Upper lobe of left lung (tissue), 4 donors: ENCODE measurements around the gene ZNF365.

ENCODE experiments used
- CTCF ChIP-seq, 6 experiments: fragments of 450-650 bp in 4 of 6; fragments of 200-600 bp in 2 of 6; sonication (generic) in 2 of 6; IDR thresholded peaks; one replicate each; pipeline ENCODE4 v1.5.1; 2016 to 2019; ENCODE audit warnings: antibody characterized with exemption in 6 of 6
- EP300 ChIP-seq, 4 donors: sonication (generic); formaldehyde crosslinking; IDR thresholded peaks; one replicate each; pipeline ENCODE4 v1.5.1; 2017; ENCODE audit warnings: antibody characterized with exemption in 4 of 4, control low read depth in 2 of 4
- POLR2A ChIP-seq, 4 donors: fragments of 450-650 bp; IDR thresholded peaks; one replicate each; pipeline ENCODE4 v1.5.1; 2016 to 2017; ENCODE audit warnings: antibody characterized with exemption in 4 of 4, mild to moderate bottlenecking in 2 of 4
- POLR2AphosphoS5 ChIP-seq, 2 donors: sonication (generic); formaldehyde crosslinking; IDR thresholded peaks; one replicate each; pipeline ENCODE4 v1.5.1; 2017; ENCODE audit warnings: antibody characterized with exemption in 2 of 2

- TF ChIP-seq CTCF (IDR thresholded peaks at IDR 0.05), result no peak
- no peak for TF ChIP-seq POLR2A (IDR thresholded peaks at IDR 0.05)
- no peak for TF ChIP-seq POLR2AphosphoS5 (IDR thresholded peaks at IDR 0.05)
- no peak for TF ChIP-seq EP300 (IDR thresholded peaks at IDR 0.05)
These were observed 917 bp downstream of the ZNF365 start for GRCh38 chr10:62374862-62375710.
